ENCODE measurements around the gene NAA10. TPM values are rescaled to one million over a fixed set of nuclear protein-coding genes. Genes with fewer than 3 reads are reported as not detected.

The NAA10 gene
- total and polyA plus RNA-seq, 2 of the 13 experiments (the other 11 are each of a cell fraction or from before 2014, with no cell fraction given), result 49.2 to 51.7 TPM

- TF ChIP-seq AHDC1 (CRISPR knock-in tag; IDR thresholded peaks at IDR 0.05; ENCODE audit: borderline replicate concordance) (no peak), ZNF205 (CRISPR knock-in tag; IDR thresholded peaks at IDR 0.05) (no peak), ZNF646 (CRISPR knock-in tag; IDR thresholded peaks at IDR 0.05) (no peak), ELF3 (CRISPR knock-in tag; IDR thresholded peaks at IDR 0.05) (no peak), ZNF414 (CRISPR knock-in tag; IDR thresholded peaks at IDR 0.05) (no peak), JUNB (CRISPR knock-in tag; IDR thresholded peaks at IDR 0.05; ENCODE audit: borderline replicate concordance) (no peak)
Observed at GRCh38 chrX:153963546-153963945, 28.7 kb upstream of the NAA10 start (continued).
